GM12875 (cell line): ENCODE measurements around the gene TTC38.

ENCODE experiments used
- H3K4me3 ChIP-seq: one replicate; pipeline ENCODE4 v1.5.1; 2011; ENCODE audit warnings: low read depth, low read length, control low read depth
- CTCF ChIP-seq: IDR thresholded peaks from 2 replicates; pipeline ENCODE4 v1.5.1; 2011; ENCODE audit warnings: low read depth, mild to moderate bottlenecking, control low read depth, inconsistent platforms, low read length, moderate library complexity, borderline replicate concordance; ENCODE audit not compliant: insufficient read depth

The TTC38 gene

GRCh38 chr22:46278656-46279645, 11.1 kb downstream of the TTC38 start:
- no peak overlapping the region for H3K4me3 ChIP-seq

GRCh38 chr22:46280063-46280817, 12.4 kb downstream of the TTC38 start:
- H3K4me3 ChIP-seq: no peak overlapping the region
- no peak for TF ChIP-seq CTCF

More at GRCh38 chr22:46278656-46279645, 11.1 kb downstream of the TTC38 start:
- TF ChIP-seq CTCF: no peak

GRCh38 chr22:46280999-46281623, 13.3 kb downstream of the TTC38 start:
- no peak overlapping the region for H3K4me3 ChIP-seq
- no peak for TF ChIP-seq CTCF

GRCh38 chr22:46281866-46282678, 14.3 kb downstream of the TTC38 start:
- no peak overlapping the region for H3K4me3 ChIP-seq
- TF ChIP-seq CTCF: no peak

- no peak overlapping the region for H3K4me3 ChIP-seq
- no peak for TF ChIP-seq CTCF
Measured at GRCh38 chr22:46286006-46286405, 18.2 kb downstream of the TTC38 start.
